ENCODE data around the gene FUOM. TPM values are rescaled to one million over a fixed set of nuclear protein-coding genes. Genes with fewer than 3 reads are reported as not detected.

FUOM gene
- total and polyA plus RNA-seq, 9 of the 15 experiments (the other 6 are each of a cell fraction or from before 2014, with no cell fraction given) = 1.8 to 96.1 (median 27.0) TPM

DNA sequence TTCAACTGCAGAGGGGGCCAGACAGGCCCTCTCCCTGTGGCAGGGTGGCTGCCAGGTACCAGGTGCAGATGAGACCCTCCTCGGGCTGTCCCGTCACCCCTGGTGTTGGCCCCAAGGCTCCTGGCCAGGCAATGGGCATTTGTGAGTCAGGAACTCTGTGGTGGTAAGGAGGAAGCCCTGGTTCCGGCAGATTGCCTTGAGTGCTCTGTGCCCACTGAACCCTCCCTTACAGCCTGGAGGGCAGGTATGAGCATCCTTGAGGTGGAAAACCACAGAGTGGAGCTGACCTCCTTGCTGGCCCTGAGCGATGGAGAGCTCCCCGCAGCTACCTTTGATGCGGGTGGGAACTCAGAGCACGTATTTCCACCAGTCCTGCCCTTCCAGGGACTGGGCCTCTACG lies 23.2 kb upstream of the FUOM start:
- CTCF ChIA-PET (ENCODE audit: low intra/inter-chr PET ratio) = no interaction called here
- ATAC-seq = no peak
- H3K4me2 ChIP-seq (ENCODE audit: insufficient read depth, low read length) = no peak overlapping the region
- no peak overlapping the region for H2AFZ ChIP-seq (ENCODE audit: low read depth, low read length)
- no peaks in the 10 kb centered on the region; the same call in 2 of the 3 replicates for H3K79me2 ChIP-seq (ENCODE audit: control insufficient read depth, insufficient read depth, low read length)
- H3K36me3 ChIP-seq (ENCODE audit: control insufficient read depth, insufficient read depth, low read length) = no peaks in the 10 kb centered on the region
- no peak overlapping the region for H3K27ac ChIP-seq (ENCODE audit: extremely low read depth, low read depth, low read length)
- no peaks in the 10 kb centered on the region for H3K9me3 ChIP-seq (replicated peaks; ENCODE audit: control insufficient read depth, insufficient read depth, low read depth, low read length)
- H3K27me3 ChIP-seq (ENCODE audit: control insufficient read depth in 2 of 2, insufficient read depth in 2 of 2, low read length in 2 of 2) = no peaks in the 10 kb centered on the region
- TF ChIP-seq, protein P1, sequence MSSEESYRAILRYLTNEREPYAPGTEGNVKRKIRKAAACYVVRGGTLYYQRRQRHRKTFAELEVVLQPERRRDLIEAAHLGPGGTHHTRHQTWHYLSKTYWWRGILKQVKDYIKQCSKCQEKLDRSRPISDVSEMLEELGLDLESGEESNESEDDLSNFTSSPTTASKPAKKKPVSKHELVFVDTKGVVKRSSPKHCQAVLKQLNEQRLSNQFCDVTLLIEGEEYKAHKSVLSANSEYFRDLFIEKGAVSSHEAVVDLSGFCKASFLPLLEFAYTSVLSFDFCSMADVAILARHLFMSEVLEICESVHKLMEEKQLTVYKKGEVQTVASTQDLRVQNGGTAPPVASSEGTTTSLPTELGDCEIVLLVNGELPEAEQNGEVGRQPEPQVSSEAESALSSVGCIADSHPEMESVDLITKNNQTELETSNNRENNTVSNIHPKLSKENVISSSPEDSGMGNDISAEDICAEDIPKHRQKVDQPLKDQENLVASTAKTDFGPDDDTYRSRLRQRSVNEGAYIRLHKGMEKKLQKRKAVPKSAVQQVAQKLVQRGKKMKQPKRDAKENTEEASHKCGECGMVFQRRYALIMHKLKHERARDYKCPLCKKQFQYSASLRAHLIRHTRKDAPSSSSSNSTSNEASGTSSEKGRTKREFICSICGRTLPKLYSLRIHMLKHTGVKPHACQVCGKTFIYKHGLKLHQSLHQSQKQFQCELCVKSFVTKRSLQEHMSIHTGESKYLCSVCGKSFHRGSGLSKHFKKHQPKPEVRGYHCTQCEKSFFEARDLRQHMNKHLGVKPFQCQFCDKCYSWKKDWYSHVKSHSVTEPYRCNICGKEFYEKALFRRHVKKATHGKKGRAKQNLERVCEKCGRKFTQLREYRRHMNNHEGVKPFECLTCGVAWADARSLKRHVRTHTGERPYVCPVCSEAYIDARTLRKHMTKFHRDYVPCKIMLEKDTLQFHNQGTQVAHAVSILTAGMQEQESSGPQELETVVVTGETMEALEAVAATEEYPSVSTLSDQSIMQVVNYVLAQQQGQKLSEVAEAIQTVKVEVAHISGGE (CRISPR knock-in tag; IDR thresholded peaks at IDR 0.05) = no peak
- peaks cover 0 to 37% of the 10 kb centered on the region in 2 experiments; a peak in 3 of 5 replicates for H3K4me1 ChIP-seq (replicated peaks in 1 of 2; ENCODE audit: control insufficient read depth in 2 of 2, insufficient read depth in 2 of 2, low read length in 2 of 2)
- no peak for FAIRE-seq
- H4K20me1 ChIP-seq (replicated peaks; ENCODE audit: control insufficient read depth, insufficient read depth, low read length) = no peaks in the 10 kb centered on the region
- H3K4me3 ChIP-seq = no peak overlapping the region
- H3K9me1 ChIP-seq (ENCODE audit: control insufficient read depth, insufficient read depth, low read length) = no peaks in the 10 kb centered on the region
- no peak overlapping the region; a peak in 1 of 4 replicates for H3K9ac ChIP-seq (ENCODE audit: insufficient read depth in 1 of 2, low read depth in 2 of 2, low read length in 2 of 2)
- POLR2A ChIA-PET = no interaction called here
- in situ Hi-C loops (cut with MboI) (no loop called here), intact Hi-C loops (cut with micrococcal nuclease) (no loop called here)
- 93% methylated on average over 7 of the region's 8 CpGs for WGBS (ENCODE audit: insufficient coverage, low coverage, missing lambda C conversion rate)
- BruUV-seq (replicated peaks) = TSS peak; percentile 40
- DNase-seq (ENCODE audit: extremely low read depth in 1 of 4, low spot score in 3 of 4) = no peak

Measured in K562 (cell line).